Measurements from ENCODE around the gene COL23A1. TPM values are rescaled to one million over a fixed set of nuclear protein-coding genes. Genes with fewer than 3 reads are reported as not detected.

The COL23A1 gene
- total RNA-seq, 1 experiment from 2014 or later, result not detected

GRCh38 chr5:178389026-178389729 is 201.0 kb downstream of the COL23A1 start:
- in situ Hi-C loops (cut with HindIII; ENCODE audit: low pct_unique_long_range_greater_than_20kb, low sequenced_read_pairs), result no loop called here
- no peak for DNase-seq (ENCODE audit: low read depth, low spot score)

DNA sequence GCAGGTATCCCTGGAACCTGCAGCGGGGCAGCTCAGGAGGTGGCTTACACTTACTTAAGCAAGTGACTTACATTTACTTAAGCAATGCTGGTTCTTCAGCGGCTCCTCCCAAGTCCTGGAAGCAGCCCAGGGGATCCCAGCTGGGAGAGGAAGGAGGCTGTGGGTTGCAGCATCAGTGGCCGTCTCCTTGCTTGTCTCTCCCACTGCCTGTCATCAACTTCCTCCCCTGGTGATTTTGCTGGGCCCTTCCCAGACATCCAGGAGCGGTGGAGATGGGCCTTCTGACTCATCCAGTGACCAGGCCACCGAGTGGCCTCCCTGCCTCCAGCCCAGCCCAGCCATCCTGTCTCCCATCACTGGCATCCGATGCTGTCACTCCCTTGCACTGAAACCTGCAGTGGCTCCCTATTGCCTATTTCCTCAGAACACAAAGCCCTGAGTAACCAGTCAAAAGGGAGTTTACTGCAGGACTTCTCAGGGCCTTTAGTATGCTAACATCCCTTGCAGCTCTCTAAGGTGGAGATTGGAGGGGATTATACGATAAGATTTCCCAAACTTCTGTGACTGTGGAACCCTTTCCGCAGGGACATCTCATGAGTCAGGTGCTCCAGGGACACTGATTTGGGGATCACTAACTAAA is 201.7 kb downstream of the COL23A1 start:
- in situ Hi-C loops (cut with HindIII; ENCODE audit: low pct_unique_long_range_greater_than_20kb, low sequenced_read_pairs), result no loop called here
- DNase-seq (ENCODE audit: low read depth, low spot score), result no peak

DNA sequence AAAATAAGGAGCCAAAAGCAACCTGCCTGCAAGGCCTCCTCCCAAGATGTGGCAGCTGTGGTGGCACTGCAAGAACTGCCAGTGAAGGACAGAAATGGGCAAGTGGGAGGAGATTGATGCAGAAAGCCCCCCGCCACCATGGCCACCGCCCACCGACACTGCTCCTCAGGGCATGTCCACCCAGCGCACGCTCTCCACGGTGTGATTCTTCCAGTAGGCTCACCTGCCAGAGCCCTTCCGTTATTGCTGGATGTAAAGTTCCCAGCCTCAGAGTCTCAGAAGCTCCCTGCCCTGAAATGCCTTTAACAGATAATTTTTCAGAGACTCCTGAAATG is 202.4 kb downstream of the COL23A1 start:
- DNase-seq (ENCODE audit: low read depth, low spot score), result no peak
- in situ Hi-C loops (cut with HindIII; ENCODE audit: low pct_unique_long_range_greater_than_20kb, low sequenced_read_pairs), result no loop called here

GRCh38 chr5:178387061-178387855 is 202.9 kb downstream of the COL23A1 start:
- DNase-seq (ENCODE audit: low read depth, low spot score), result no peak
- in situ Hi-C loops (cut with HindIII; ENCODE audit: low pct_unique_long_range_greater_than_20kb, low sequenced_read_pairs), result no loop called here

DNA sequence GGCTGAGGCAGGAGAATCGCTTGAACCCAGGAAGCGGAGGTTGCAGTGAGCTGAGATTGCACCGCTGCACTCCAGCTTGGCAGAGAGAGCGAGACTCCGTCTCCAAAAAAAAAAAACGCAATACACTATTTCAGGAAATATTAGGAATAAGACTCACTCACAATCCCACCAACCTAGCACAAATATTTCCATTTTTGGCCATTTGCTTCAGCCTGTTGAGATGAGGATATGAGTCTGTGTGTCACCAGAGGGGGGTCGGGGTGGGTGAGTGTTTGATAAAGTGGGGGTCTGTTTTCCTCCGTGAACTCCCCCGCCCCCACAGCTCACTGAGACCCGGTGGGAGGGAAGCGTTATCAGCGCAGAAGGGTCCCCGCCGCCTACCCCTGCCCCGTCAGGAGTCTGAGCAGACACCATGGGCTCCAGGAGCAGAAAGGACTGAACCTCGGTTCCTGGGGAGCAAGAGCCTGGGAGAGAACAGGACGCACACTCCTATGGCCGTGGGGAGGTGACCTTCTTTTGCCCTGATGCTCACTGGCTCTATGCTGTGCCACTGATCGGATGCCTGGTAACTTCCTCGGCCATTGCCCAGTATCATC is 203.8 kb downstream of the COL23A1 start:
- in situ Hi-C loops (cut with HindIII; ENCODE audit: low pct_unique_long_range_greater_than_20kb, low sequenced_read_pairs), result no loop called here

DNA sequence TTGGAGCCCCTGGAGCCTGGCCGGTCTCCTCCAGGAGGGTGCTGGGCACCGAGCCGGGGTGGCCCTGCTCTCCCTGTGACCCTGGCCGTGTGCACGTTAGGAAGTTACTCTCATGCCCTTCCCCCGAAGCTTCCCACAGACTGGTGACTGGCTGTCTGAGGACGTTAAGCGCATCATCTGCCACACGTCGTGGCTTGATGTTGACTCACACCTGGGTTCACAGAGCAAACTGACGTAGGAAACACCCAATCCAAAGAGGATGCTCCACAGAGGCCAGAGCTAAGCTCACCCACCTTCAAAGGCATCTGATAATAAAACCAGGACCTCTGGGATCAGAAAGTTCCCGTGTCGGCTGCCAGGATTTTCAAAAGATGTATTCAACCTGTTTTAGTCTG is 204.7 kb downstream of the COL23A1 start:
- in situ Hi-C loops (cut with HindIII; ENCODE audit: low pct_unique_long_range_greater_than_20kb, low sequenced_read_pairs), result no loop called here
- no peak for DNase-seq (ENCODE audit: low read depth, low spot score)

More for the DNA sequence above, 203.8 kb downstream of the COL23A1 start:
- no peak for DNase-seq (ENCODE audit: low read depth, low spot score)

GRCh38 chr5:178384816-178385495 is 205.2 kb downstream of the COL23A1 start:
- in situ Hi-C loops (cut with HindIII; ENCODE audit: low pct_unique_long_range_greater_than_20kb, low sequenced_read_pairs), result no loop called here
- DNase-seq (ENCODE audit: low read depth, low spot score), result no peak

GRCh38 chr5:178383919-178384815 is 206.0 kb downstream of the COL23A1 start:
- no peak for DNase-seq (ENCODE audit: low read depth, low spot score)
- in situ Hi-C loops (cut with HindIII; ENCODE audit: low pct_unique_long_range_greater_than_20kb, low sequenced_read_pairs), result no loop called here

- DNase-seq (ENCODE audit: low read depth, low spot score), result no peak
- in situ Hi-C loops (cut with HindIII; ENCODE audit: low pct_unique_long_range_greater_than_20kb, low sequenced_read_pairs), result no loop called here
These were observed 206.8 kb downstream of the COL23A1 start for GRCh38 chr5:178383301-178383918.

DNA sequence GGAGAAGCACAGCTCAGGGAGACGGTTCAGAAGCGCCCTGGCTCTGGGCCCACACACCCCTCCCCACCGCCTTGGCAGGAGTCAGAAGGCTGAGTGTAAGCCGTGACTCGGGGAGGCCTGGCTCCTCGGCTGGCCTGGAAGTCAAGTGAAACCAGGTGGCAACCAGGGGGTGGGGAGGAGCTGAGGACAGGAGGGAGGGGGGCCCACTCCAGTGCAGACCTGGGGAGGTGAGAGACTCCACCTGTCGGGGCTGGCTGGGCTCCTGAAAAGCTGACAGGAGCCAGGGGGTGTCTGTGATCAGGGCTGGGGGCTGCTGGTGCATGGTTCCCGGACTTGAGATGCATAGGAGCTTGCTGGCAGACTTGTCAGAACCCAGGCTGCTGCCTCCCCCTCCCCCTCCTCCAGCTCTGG is 207.4 kb downstream of the COL23A1 start:
- DNase-seq (ENCODE audit: low read depth, low spot score), result no peak
- in situ Hi-C loops (cut with HindIII; ENCODE audit: low pct_unique_long_range_greater_than_20kb, low sequenced_read_pairs), result no loop called here

GRCh38 chr5:178381921-178382695 is 208.1 kb downstream of the COL23A1 start:
- in situ Hi-C loops (cut with HindIII; ENCODE audit: low pct_unique_long_range_greater_than_20kb, low sequenced_read_pairs), result no loop called here
- no peak for DNase-seq (ENCODE audit: low read depth, low spot score)

- no peak for DNase-seq (ENCODE audit: low read depth, low spot score)
These were observed 209.0 kb downstream of the COL23A1 start for GRCh38 chr5:178381206-178381605.

DNA sequence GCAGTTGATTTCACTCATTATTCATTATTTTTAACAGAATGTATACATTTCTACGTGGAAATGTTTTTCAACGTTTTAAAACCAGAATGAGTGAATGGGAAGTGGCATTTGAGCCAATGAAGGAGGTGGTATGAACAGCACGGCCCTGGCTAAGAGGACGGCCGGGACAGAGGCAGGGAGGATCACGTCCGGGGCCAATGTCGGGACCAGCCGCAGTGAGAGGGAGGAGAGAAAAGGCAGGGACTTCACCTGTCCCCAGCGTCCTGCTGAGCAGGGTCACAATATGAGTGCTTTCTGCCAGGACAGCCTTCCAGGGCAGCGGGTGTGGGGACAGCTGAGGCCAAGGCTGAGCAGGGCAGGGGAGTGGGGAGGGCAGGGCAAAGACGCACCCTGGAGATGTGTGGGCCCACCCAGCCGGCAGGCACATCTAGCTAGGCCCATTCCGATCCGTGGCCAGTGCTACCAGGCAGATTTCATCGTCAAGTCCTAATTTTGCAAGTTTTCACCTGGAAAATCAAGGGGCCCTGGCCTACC is 209.6 kb downstream of the COL23A1 start:
- in situ Hi-C loops (cut with HindIII; ENCODE audit: low pct_unique_long_range_greater_than_20kb, low sequenced_read_pairs), result no loop called here
- no peak for DNase-seq (ENCODE audit: low read depth, low spot score)

More at GRCh38 chr5:178381206-178381605, 209.0 kb downstream of the COL23A1 start:
- in situ Hi-C loops (cut with HindIII; ENCODE audit: low pct_unique_long_range_greater_than_20kb, low sequenced_read_pairs), result no loop called here

GRCh38 chr5:178380086-178380485 is 210.1 kb downstream of the COL23A1 start:
- DNase-seq (ENCODE audit: low read depth, low spot score), result no peak
- in situ Hi-C loops (cut with HindIII; ENCODE audit: low pct_unique_long_range_greater_than_20kb, low sequenced_read_pairs), result no loop called here
